PC-9 (cell line): ENCODE measurements around the gene HEPACAM2. TPM values are rescaled to one million over a fixed set of nuclear protein-coding genes. Genes with fewer than 3 reads are reported as not detected.
A peak's percentile ranks its signal among the peaks of the same experiment; 100 is the strongest.

ENCODE experiments used
- BruUV-seq: library from RNA; stranded (reverse); fragments of 400-500 nt; replicated peaks from 2 replicates; lab custom pipeline; 2021; lab: Mats Ljungman, UMichigan
- CTCF ChIA-PET: fragments of 300-600 bp; sonication (Branson Sonifier 250); formaldehyde crosslinking; loops from one replicate; lab custom pipeline; 2022; ENCODE audit warnings: antibody characterized with exemption; lab: Charles Lee
- POLR2A ChIA-PET: fragments of 300-600 bp; sonication (Branson Sonifier 250); formaldehyde crosslinking; loops from one replicate; lab custom pipeline; 2022; ENCODE audit warnings: antibody characterized with exemption; ENCODE audit not compliant: unreplicated experiment; lab: Charles Lee
- DNase-seq, 2 experiments: peaks; one replicate each; pipeline versions ENCODE4 v3.0.0 to v3.0.0-alpha.2; 2015 to 2022; ENCODE audit warnings: mixed read lengths in 1 of 2
- H2AFZ ChIP-seq: fragments of 200-600 bp; sonication (generic); 2 replicates; pipeline ENCODE4 v1.8.1; 2017; ENCODE audit warnings: antibody characterized with exemption
- H3F3A ChIP-seq: fragments of 200-600 bp; sonication (generic); 2 replicates; pipeline ENCODE4 v1.8.1; 2017; ENCODE audit warnings: antibody characterized with exemption, mild to moderate bottlenecking, low read depth; ENCODE audit not compliant: insufficient read depth
- H3K27ac ChIP-seq: fragments of 200-600 bp; sonication (generic); 2 replicates; pipeline ENCODE4 v1.6.1; 2016; ENCODE audit warnings: mixed run types
- H3K27me3 ChIP-seq: fragments of 200-600 bp; sonication (generic); 2 replicates; pipeline ENCODE4 v1.6.1; 2016; ENCODE audit warnings: low read depth, mixed run types; ENCODE audit not compliant: insufficient read depth
- H3K36me3 ChIP-seq: fragments of 200-600 bp; sonication (generic); 2 replicates; pipeline ENCODE4 v1.6.1; 2016; ENCODE audit warnings: low read depth, mixed run types
- H3K4me1 ChIP-seq: fragments of 200-600 bp; sonication (generic); replicated peaks from 2 replicates; pipeline ENCODE4 v1.6.1; 2016; ENCODE audit warnings: mixed run types; ENCODE audit not compliant: insufficient read depth
- H3K4me2 ChIP-seq: fragments of 200-600 bp; sonication (generic); 2 replicates; pipeline ENCODE4 v1.6.1; 2017; ENCODE audit warnings: mixed run types
- H3K4me3 ChIP-seq: fragments of 200-600 bp; sonication (generic); 2 replicates; pipeline ENCODE4 v1.6.1; 2016; ENCODE audit warnings: mixed run types
- H3K79me2 ChIP-seq: fragments of 200-600 bp; sonication (generic); 2 replicates; pipeline ENCODE4 v1.6.1; 2017; ENCODE audit warnings: low read depth, mixed run types
- H3K9me2 ChIP-seq: fragments of 200-600 bp; sonication (generic); 2 replicates; pipeline ENCODE4 v1.8.1; 2017; ENCODE audit warnings: mild to moderate bottlenecking; ENCODE audit not compliant: insufficient read depth
- H3K9me3 ChIP-seq: fragments of 200-600 bp; sonication (generic); 2 replicates; pipeline ENCODE4 v1.8.1; 2016; ENCODE audit warnings: low read depth; ENCODE audit not compliant: insufficient read depth
- H4K20me1 ChIP-seq: fragments of 200-600 bp; sonication (generic); 2 replicates; pipeline ENCODE4 v1.8.1; 2017; ENCODE audit not compliant: insufficient read depth
- EZH2 ChIP-seq: fragments of 200-600 bp; sonication (generic); IDR thresholded peaks from 2 replicates; pipeline ENCODE4 v1.8.0; 2017; ENCODE audit warnings: antibody characterized with exemption, low read depth
- intact Hi-C: fragments of 100-400 bp; cut with micrococcal nuclease; formaldehyde crosslinking; loops from one replicate; pipeline ENCODE4 v1.10.0; 2022; ENCODE audit not compliant: unreplicated experiment
- total RNA-seq: library from RNA; stranded (reverse); gene quantifications from 2 replicates; pipeline ENCODE4 v1.2.3, GENCODE V29; 2021
- TF ChIP-seq, protein P1 (sequence below): fragments of 200-600 bp; sonication (generic); conservative IDR thresholded peaks from 2 replicates; pipeline ENCODE4 v1.6.1; 2017; ENCODE audit warnings: mixed run types, antibody characterized with exemption, mild to moderate bottlenecking, moderate library complexity

Gene HEPACAM2
- total RNA-seq, 1 experiment from 2014 or later: not detected

GRCh38 chr7:93165447-93165846, 60.8 kb downstream of the HEPACAM2 start:
- Histone ChIP-seq H3K27me3 (no peaks in the 10 kb centered on the region), H3F3A (no peaks in the 10 kb centered on the region), H3K36me3 (no peaks in the 10 kb centered on the region), H3K9me2 (no peaks in the 10 kb centered on the region), H3K27ac (no peak overlapping the region), H2AFZ (no peak overlapping the region), H3K79me2 (no peaks in the 10 kb centered on the region), H3K4me3 (no peak overlapping the region), H3K9me3 (no peaks in the 10 kb centered on the region; the same call in 1 of the 2 replicates), H3K4me1 (peaks cover 14% of the 10 kb centered on the region; the same call in 1 of the 2 replicates), H4K20me1 (no peaks in the 10 kb centered on the region), H3K4me2 (no peak overlapping the region)
- DNase-seq: no peak
- POLR2A ChIA-PET: no interaction called here
- TF ChIP-seq, protein P1, sequence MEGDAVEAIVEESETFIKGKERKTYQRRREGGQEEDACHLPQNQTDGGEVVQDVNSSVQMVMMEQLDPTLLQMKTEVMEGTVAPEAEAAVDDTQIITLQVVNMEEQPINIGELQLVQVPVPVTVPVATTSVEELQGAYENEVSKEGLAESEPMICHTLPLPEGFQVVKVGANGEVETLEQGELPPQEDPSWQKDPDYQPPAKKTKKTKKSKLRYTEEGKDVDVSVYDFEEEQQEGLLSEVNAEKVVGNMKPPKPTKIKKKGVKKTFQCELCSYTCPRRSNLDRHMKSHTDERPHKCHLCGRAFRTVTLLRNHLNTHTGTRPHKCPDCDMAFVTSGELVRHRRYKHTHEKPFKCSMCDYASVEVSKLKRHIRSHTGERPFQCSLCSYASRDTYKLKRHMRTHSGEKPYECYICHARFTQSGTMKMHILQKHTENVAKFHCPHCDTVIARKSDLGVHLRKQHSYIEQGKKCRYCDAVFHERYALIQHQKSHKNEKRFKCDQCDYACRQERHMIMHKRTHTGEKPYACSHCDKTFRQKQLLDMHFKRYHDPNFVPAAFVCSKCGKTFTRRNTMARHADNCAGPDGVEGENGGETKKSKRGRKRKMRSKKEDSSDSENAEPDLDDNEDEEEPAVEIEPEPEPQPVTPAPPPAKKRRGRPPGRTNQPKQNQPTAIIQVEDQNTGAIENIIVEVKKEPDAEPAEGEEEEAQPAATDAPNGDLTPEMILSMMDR: no peak
- no peak for TF ChIP-seq EZH2
- no TSS peak for BruUV-seq
- CTCF ChIA-PET: no interaction called here
- intact Hi-C loops: no loop called here

DNA sequence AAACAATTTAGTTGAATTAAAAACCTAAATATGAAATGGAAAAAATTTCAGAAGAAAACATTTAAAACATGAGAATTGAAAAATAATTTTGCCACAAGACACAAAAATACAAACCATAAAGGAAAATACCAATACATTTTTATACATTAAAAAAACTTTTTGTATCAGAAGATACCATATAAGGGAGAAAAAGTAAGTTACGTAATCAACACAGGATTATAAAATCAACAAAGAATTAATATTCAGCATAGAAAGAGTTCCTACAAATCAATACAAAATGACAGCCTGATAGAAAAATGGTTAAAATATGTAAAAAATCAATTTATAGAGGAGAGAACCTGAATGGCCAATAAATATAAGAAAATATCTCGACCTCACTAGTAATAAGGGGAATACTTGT, 61.5 kb downstream of the HEPACAM2 start:
- intact Hi-C loops: loop anchor here (5.0 kb wide), 1 partner anchor 47 kb away; the partner anchor contains the start of gene SAMD9
- Histone ChIP-seq H3K79me2 (no peaks in the 10 kb centered on the region), H2AFZ (no peak overlapping the region), H3K4me2 (no peak overlapping the region), H3K9me2 (no peaks in the 10 kb centered on the region), H3K9me3 (no peaks in the 10 kb centered on the region; the same call in 1 of the 2 replicates), H4K20me1 (no peaks in the 10 kb centered on the region), H3K4me1 (peaks cover 20% of the 10 kb centered on the region; the same call in 1 of the 2 replicates), H3K4me3 (no peak overlapping the region), H3K36me3 (no peaks in the 10 kb centered on the region), H3K27ac (no peak overlapping the region), H3K27me3 (no peaks in the 10 kb centered on the region), H3F3A (no peaks in the 10 kb centered on the region)
- no peak for DNase-seq
- ChIA-PET POLR2A (no interaction called here), CTCF (no interaction called here)
- BruUV-seq: no TSS peak
- no peak for TF ChIP-seq EZH2
- TF ChIP-seq, protein P1: no peak

DNA sequence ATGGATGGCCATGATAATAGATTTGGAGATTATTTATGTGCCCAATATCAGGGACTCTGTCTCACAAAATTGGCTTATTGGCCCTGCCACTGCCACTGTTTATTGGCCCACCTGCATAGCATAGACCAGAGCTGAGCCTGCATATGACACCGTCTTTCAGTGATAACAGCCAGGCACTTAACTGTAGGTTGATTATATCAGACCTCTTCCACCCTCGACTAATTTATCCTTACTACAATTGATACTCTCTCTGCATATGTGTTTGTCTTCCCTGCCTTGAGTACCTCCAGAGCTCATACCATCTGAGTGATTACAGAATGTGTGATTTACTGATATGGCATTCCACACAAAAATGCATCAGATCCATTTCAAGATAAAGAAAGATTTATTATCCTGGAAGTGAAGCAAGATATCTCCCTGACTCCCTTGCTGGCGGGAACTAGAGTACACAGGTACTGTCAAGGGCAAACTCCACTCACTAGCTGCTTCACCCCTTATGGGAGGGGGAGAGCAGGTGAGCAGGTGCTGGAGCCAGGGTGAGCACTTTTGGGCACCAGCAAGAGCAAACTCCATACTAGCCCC, 65.0 kb downstream of the HEPACAM2 start:
- Histone ChIP-seq H3K9me2 (no peaks in the 10 kb centered on the region), H3F3A (no peaks in the 10 kb centered on the region), H3K4me1 (peaks cover 20% of the 10 kb centered on the region; the same call in 1 of the 2 replicates), H3K27ac (peak overlapping the region; percentile 62), H3K79me2 (no peaks in the 10 kb centered on the region), H2AFZ (no peak overlapping the region), H4K20me1 (no peaks in the 10 kb centered on the region), H3K27me3 (no peaks in the 10 kb centered on the region), H3K4me3 (no peak overlapping the region), H3K4me2 (peak overlapping the region; percentile 18), H3K36me3 (no peaks in the 10 kb centered on the region), H3K9me3 (no peaks in the 10 kb centered on the region; the same call in 1 of the 2 replicates)
- ChIA-PET POLR2A (interaction anchor here (0.6 kb wide), 1 partner anchor 47 kb away, joined by 5 read pairs; no protein-coding TSS in a partner anchor), CTCF (no interaction called here)
- DNase-seq: peak in 1 of 2 experiments; percentile 72
- no peak for TF ChIP-seq EZH2
- TF ChIP-seq, protein P1: no peak
- intact Hi-C loops: loop anchor here (5.0 kb wide), 1 partner anchor 44 kb away; the partner anchor contains the start of gene SAMD9
- no TSS peak for BruUV-seq
